HG03066 (cell line): ENCODE results near the gene RPGRIP1L.
"Not testable (repeated sequence)": the region's sequence is repeated elsewhere in the genome, so short reads cannot be mapped to it uniquely, and the experiment has no call there.

Source experiments
- ATAC-seq: cut with Tn5 transposase; IDR thresholded peaks from one replicate; pipeline ENCODE4 v1.9.1; 2021; ENCODE audit warnings: low read depth; ENCODE audit not compliant: unreplicated experiment

Gene RPGRIP1L

DNA sequence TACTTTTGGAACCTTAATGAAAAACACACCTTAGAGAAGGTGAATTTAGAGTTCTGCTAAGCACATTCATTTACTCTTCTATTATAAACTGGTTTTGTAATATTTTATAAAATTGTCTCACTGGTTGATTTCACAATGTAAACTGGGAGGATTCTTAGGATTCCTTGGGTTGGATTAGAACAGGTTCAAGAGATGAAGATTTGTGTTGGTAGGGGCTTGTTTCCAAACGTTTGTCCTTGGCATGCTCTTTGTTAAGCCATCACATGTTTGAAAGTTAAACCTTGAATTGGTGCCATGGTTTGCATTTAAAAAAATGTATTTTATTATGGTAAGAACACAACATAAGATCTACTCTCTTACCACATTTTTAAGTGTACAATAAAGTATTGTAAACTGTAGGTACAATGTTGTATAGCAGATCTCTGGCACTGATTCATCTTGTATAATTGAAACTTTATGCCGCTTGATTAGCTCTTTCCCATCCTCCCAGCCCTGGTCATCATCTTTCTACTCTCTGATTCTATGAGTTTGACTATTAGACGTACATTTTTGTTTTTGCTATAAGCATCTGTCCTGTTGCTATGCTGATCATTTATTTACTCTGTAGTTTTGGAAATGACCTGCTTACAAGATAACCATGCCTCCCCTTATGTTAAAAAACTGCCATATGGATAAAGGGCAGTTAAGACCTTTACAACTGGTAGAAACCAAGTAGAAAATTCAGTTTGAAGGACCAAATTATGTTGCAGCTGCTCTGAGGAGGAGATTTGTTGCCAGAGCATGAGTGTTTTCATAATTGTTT, 9.9 kb upstream of the RPGRIP1L start:
- no peak for ATAC-seq

- ATAC-seq: no peak
Measured at GRCh38 chr16:53712065-53712464, 8.4 kb upstream of the RPGRIP1L start.

DNA sequence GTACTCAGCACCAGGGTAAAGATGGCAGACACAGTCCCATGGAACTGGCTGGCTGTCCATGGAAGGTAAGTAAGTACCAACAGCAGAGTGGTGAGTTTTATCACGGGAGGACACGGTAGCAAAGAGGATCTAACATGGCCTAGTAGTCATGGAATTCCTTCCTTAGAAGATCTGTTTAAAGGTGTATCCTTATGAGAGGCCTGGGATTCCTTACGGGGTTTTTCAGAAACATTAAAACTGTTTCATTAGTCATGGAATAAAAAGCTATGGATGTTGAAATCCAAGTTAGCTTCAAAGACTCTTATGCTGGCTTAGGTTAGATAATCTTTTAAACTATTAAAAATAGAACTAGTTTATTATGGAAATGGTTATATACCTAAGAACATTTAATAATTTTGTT, 7.7 kb upstream of the RPGRIP1L start:
- ATAC-seq: no peak

DNA sequence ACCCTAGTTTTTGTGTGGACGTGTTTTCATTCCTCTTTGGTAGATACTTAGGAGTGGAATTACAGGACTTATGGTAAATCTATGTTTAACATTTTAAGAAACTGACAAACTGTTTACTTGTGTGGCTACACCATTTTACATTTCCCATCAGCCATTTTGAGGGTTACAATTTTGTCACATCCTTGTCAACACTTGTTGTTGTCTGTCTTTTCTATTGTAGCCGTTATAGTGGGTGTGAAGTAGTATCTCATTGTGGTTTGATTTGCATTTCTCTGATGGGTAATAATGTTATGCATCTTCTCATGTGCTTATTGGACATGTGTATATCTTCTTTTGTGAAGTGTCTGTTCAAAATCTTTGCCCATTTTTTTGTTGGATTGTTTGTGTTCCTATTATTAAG, 4.8 kb upstream of the RPGRIP1L start:
- no peak for ATAC-seq

- no peak for ATAC-seq
Measured at GRCh38 chr16:53707671-53708070, 4.0 kb upstream of the RPGRIP1L start.

DNA sequence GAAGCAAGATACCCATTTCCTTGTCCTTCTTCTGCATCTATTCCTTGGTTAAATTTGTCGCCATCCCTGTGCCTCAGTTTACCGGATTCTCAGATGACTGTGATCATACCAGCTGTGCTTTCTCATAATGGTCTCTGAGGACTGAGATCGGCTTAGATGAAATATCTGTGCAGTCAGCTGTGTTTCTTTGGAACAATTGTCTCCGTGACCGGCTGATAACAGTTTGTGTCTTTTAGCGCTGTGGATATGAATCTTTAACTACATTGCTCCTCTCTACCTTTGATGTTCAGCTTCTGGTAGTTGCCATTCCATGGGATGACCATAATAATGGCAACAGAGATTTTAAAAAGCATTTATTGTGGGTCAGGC, 770 bp upstream of the RPGRIP1L start:
- ATAC-seq: no peak

DNA sequence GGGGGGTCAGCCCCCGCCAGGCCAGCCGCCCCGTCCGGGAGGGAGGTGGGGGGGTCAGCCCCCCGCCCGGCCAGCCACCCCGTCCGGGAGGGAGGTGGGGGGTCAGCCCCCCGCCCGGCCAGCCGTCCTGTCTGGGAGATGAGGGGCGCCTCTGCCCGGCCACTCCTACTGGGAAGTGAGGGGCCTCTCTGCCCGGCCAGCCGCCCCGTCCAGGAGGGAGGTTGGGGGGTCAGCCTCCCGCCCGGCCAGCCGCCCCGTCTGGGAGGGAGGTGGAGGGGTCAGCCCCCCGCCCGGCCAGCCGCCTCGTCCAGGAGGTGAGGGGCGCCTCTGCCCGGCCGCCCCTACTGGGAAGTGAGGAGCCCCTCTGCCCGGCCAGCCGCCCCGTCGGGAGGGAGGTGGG, 5.4 kb downstream of the RPGRIP1L start:
- not testable (repeated sequence) for ATAC-seq

GRCh38 chr16:53695070-53695469, 8.6 kb downstream of the RPGRIP1L start:
- ATAC-seq: no peak

GRCh38 chr16:53693320-53693719, 10.3 kb downstream of the RPGRIP1L start:
- ATAC-seq: no peak

- ATAC-seq: no peak
Measured at GRCh38 chr16:53692146-53692545, 11.5 kb downstream of the RPGRIP1L start.

DNA sequence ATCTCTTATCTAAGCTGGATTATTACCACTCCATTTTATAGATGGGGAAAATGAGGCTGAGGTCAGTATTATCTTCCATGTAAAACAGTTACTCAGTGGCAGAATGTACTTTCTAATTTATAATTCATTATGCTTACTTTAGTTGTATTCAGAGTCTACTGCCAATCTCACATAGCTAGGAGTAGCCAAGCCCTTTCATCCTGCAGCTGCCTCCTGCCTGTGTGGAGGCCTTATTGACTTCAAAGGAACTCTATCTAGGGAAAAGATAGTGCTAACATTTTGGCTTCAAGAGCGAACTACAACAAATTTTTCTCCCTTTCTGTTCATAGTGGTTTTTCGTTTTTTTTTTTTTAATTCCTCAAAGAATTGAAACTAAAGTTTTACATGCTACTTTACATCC, 12.9 kb downstream of the RPGRIP1L start:
- ATAC-seq: no peak

- no peak for ATAC-seq
Measured at GRCh38 chr16:53689636-53690035, 14.0 kb downstream of the RPGRIP1L start.

GRCh38 chr16:53686710-53687109, 16.9 kb downstream of the RPGRIP1L start:
- no peak for ATAC-seq

- ATAC-seq: not testable (repeated sequence)
Measured at GRCh38 chr16:53685334-53685733, 18.3 kb downstream of the RPGRIP1L start.

- ATAC-seq: no peak
Measured at GRCh38 chr16:53681354-53681753, 22.3 kb downstream of the RPGRIP1L start.

DNA sequence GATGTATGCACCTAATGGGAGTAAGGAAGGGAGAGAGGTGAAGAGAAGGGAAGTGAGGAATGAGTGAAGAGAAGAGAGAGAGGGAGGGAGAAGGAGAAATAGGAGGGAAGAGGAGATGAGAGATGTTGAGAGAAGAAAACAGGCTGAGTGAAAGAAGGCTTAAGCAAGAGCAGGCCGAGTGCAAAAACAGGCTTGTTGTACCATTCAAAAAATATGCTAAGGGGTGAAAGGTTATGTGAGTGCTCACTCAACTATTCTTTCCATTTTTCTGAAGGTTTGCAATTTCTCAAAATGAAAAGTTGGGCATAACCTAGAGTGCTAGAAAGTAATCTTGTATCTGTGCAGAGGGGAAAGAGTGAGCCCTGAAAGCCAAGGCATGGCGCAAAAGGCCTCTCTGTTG, 22.9 kb downstream of the RPGRIP1L start:
- no peak for ATAC-seq

DNA sequence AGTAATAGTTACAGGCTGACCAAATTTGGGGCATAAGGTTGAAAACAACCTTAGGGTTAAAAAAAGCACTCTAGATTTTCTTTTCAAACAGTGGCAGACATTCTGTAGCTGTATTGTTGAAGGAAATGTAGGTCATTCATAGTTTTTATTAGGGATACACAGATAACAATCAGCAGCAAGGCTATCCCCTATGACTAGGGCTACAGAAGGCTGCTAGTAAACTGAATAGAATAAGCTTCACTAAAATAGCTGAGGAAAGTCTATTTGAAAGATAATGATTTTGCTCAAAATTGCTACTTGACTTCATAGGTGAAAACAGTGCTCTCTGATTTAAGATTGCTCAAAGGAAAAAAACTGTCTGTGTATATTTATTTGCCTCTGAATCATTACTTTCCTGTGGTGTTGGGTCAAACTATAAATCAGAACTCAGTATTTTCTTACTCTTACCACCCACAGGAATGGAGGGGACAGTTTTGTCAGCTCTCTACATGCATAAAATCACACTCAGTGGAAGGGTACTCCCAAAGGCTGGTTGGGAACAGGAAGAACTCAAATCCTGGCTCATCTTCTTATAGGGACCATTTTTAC, 24.8 kb downstream of the RPGRIP1L start:
- no peak for ATAC-seq

- ATAC-seq: no peak
Measured at GRCh38 chr16:53678155-53678554, 25.5 kb downstream of the RPGRIP1L start.

DNA sequence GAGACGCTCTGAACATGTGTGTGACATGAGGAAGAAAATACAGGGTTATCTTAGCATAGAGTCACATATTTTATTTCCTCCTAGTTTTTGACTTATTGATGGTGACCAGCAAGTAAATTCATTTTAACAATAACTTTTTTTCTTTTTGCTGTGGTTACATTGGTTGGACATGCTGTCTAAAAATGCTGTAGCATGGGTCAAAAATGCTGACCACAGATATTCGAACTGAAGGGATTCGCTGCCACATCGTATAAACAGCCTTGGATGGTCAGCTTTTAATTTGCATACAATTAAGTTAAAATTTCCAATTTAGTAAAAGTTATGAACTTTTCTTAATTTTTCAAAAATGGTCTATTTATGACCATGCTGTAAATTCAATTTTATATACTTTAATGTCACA, 30.5 kb downstream of the RPGRIP1L start:
- no peak for ATAC-seq

DNA sequence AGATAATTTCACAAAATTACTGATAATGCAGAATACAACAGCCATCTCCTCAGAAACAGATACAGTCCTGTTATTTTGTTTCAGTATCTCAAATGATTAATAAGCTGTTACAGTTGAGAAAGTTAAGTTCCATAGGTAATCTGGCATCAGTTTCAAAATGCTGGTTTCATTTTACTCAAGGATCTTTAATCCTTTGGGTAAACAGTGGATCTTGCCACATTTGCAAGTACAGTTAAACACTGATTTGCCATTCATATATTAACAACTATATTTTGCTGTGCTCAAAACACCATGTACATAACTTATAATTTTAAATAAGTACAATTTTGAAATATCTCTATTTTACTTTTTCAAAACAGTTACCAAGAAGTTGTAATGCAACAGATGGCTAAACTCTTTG, 31.2 kb downstream of the RPGRIP1L start:
- ATAC-seq: no peak

GRCh38 chr16:53668869-53669268, 34.8 kb downstream of the RPGRIP1L start:
- ATAC-seq: no peak

DNA sequence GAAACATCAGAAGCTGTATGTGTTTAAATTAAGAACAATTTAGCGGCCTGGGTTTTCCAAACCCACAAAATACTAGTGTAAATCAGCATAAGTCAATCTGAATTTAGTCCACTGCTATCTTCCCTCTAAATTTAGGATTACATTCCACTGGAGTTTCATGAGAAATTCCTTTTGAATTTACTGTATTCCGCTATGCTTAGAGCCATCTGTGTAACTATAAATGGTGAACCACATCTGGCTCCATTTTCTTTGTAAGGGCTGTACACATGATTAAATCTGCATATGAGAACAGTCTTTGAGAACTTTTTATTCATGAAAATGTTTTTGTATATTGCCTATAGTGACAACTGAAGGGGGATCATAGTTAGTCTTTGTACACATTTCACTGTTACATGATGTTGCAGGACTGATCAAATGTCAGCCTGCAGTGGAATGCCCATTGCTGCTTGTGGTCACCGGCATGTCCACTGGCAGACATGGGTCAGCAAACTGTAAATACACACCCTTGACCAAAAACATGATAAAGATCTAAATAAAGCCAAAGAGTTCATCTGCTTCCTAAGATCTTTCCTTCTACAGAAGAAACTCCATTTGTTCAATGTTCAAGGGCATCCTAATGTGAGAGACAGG, 36.8 kb downstream of the RPGRIP1L start:
- no peak for ATAC-seq
